HepG2 (cell line): ENCODE results near the gene AFF2.

ENCODE experiments used
- CEBPB ChIP-seq: IDR thresholded peaks from 2 replicates; pipeline ENCODE4 v1.6.1; 2011; ENCODE audit warnings: low read depth, low read length, improper control_type of control experiment, borderline replicate concordance
- DR1 ChIP-seq: sonication (generic); formaldehyde crosslinking; IDR thresholded peaks from 2 replicates; pipeline ENCODE4 v1.8.0; 2021; ENCODE audit warnings: mild to moderate bottlenecking, missing genetic modification reagents, inconsistent platforms
- ELF4 ChIP-seq: sonication (generic); formaldehyde crosslinking; IDR thresholded peaks from 2 replicates; pipeline ENCODE4 v1.5.0; 2020; ENCODE audit warnings: missing genetic modification reagents, mild to moderate bottlenecking, moderate library complexity, borderline replicate concordance
- HCFC1 ChIP-seq: fragments of 150-350 bp; IDR thresholded peaks from 2 replicates; pipeline ENCODE4 v1.6.1; 2014; ENCODE audit warnings: low read depth, low read length
- JDP2 ChIP-seq: sonication (generic); formaldehyde crosslinking; IDR thresholded peaks from 2 replicates; pipeline ENCODE4 v1.8.1; 2022; ENCODE audit warnings: missing genetic modification reagents, borderline replicate concordance
- KLF13 ChIP-seq: sonication (generic); formaldehyde crosslinking; IDR thresholded peaks from 2 replicates; pipeline ENCODE4 v1.4.0; 2020; ENCODE audit warnings: mild to moderate bottlenecking, missing genetic modification reagents
- NCOA2 ChIP-seq: sonication (generic); formaldehyde crosslinking; IDR thresholded peaks from 2 replicates; pipeline ENCODE4 v1.8.0; 2022; ENCODE audit warnings: inconsistent platforms
- PLRG1 ChIP-seq: fragments of 450-650 bp; conservative IDR thresholded peaks from 2 replicates; pipeline ENCODE4 v1.6.1; 2016
- SSRP1 ChIP-seq: IDR thresholded peaks from 2 replicates; pipeline ENCODE4 v1.6.1; 2016; ENCODE audit warnings: control low read depth
- TF ChIP-seq, protein P1 (sequence below): sonication (generic); formaldehyde crosslinking; conservative IDR thresholded peaks from 2 replicates; pipeline ENCODE4 v1.4.0; 2020; ENCODE audit warnings: mild to moderate bottlenecking, missing genetic modification reagents, moderate library complexity
- TF ChIP-seq, protein P2 (sequence below): sonication (generic); formaldehyde crosslinking; IDR thresholded peaks from 2 replicates; pipeline ENCODE4 v1.8.1; 2023; ENCODE audit warnings: mild to moderate bottlenecking, moderate library complexity, missing genetic modification reagents

DNA sequence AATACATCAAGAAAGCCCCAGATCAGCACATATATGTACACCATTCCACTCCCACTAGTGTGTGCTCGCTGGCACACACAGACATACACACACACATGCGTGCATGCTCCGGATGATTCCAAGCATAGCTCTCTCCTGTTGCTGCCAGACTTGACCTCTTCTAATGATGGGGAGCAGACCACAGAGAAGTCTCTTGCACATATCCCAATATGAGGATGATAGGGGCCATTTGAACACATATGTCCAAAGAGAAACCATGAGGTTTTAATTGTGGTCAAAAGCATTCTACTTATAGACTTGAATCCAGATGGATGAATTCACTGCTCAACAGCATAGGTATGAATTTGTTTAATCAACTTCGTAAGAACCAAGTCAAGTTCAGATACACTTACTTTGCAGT lies 214.9 kb downstream of the AFF2 start:
- TF ChIP-seq CEBPB (no peak), KLF13 (CRISPR knock-in tag) (no peak), JDP2 (no peak), DR1 (CRISPR knock-in tag) (no peak), HCFC1 (no peak), NCOA2 (CRISPR knock-in tag) (no peak), ELF4 (CRISPR knock-in tag) (no peak), SSRP1 (CRISPR knock-in tag) (no peak), PLRG1 (no peak)
- TF ChIP-seq, protein P1, sequence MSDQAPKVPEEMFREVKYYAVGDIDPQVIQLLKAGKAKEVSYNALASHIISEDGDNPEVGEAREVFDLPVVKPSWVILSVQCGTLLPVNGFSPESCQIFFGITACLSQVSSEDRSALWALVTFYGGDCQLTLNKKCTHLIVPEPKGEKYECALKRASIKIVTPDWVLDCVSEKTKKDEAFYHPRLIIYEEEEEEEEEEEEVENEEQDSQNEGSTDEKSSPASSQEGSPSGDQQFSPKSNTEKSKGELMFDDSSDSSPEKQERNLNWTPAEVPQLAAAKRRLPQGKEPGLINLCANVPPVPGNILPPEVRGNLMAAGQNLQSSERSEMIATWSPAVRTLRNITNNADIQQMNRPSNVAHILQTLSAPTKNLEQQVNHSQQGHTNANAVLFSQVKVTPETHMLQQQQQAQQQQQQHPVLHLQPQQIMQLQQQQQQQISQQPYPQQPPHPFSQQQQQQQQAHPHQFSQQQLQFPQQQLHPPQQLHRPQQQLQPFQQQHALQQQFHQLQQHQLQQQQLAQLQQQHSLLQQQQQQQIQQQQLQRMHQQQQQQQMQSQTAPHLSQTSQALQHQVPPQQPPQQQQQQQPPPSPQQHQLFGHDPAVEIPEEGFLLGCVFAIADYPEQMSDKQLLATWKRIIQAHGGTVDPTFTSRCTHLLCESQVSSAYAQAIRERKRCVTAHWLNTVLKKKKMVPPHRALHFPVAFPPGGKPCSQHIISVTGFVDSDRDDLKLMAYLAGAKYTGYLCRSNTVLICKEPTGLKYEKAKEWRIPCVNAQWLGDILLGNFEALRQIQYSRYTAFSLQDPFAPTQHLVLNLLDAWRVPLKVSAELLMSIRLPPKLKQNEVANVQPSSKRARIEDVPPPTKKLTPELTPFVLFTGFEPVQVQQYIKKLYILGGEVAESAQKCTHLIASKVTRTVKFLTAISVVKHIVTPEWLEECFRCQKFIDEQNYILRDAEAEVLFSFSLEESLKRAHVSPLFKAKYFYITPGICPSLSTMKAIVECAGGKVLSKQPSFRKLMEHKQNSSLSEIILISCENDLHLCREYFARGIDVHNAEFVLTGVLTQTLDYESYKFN (CRISPR knock-in tag): no peak
- TF ChIP-seq, protein P2, sequence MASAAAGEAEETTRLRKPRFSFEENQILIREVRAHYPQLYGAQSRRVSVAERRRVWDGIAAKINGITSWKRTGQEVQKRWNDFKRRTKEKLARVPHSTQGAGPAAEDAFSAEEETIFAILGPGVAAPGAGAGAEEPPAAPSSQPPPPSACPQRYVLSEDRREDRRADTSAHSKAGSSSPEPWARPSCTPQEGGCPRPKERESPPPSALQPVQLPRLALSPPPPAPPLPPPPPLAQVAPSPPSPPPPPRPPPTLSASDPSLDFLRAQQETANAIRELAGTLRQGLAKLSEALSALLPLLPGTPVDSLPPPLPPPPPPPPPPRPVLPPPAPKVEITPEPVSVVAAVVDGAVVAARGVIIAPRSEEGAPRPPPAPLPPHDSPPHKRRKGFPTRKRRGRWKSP (CRISPR knock-in tag): no peak
